GM23338 (cell line): ENCODE data around the gene HYAL1. TPM values are rescaled to one million over a fixed set of nuclear protein-coding genes. Genes with fewer than 3 reads are reported as not detected.

Source experiments
- ATAC-seq: fragments of 200-7000 bp; cut with Tn5 transposase; 3 replicates; pipeline ENCODE4 v1.9.1; 2020
- DNase-seq: peaks from one replicate; pipeline ENCODE4 v3.0.0-alpha.2; 2015; ENCODE audit warnings: low spot score
- H2AFZ ChIP-seq: fragments of 200-600 bp; sonication (generic); 2 replicates; pipeline ENCODE4 v1.8.0; 2016; ENCODE audit warnings: antibody characterized with exemption, mild to moderate bottlenecking, moderate library complexity
- H3F3A ChIP-seq: fragments of 200-600 bp; sonication (generic); replicated peaks from 2 replicates; pipeline ENCODE4 v1.8.0; 2017; ENCODE audit warnings: antibody characterized with exemption, mixed run types, low read depth
- H3K27ac ChIP-seq: fragments of 200-600 bp; sonication (generic); 2 replicates; pipeline ENCODE4 v1.6.1; 2016; ENCODE audit warnings: low read depth
- H3K27me3 ChIP-seq: fragments of 200-600 bp; sonication (generic); 2 replicates; pipeline ENCODE4 v1.8.0; 2016; ENCODE audit warnings: mild to moderate bottlenecking, mixed run types, moderate library complexity; ENCODE audit not compliant: insufficient read depth
- H3K36me3 ChIP-seq: fragments of 200-600 bp; sonication (generic); 2 replicates; pipeline ENCODE4 v1.8.0; 2016; ENCODE audit warnings: mild to moderate bottlenecking; ENCODE audit not compliant: insufficient read depth
- H3K4me1 ChIP-seq: fragments of 200-600 bp; sonication (generic); 2 replicates; pipeline ENCODE4 v1.8.0; 2016; ENCODE audit warnings: mild to moderate bottlenecking, moderate library complexity; ENCODE audit not compliant: insufficient read depth
- H3K4me2 ChIP-seq: fragments of 200-600 bp; sonication (generic); 2 replicates; pipeline ENCODE4 v1.7.1; 2017; ENCODE audit warnings: mixed run types
- H3K4me3 ChIP-seq: fragments of 200-600 bp; sonication (generic); 2 replicates; pipeline ENCODE4 v1.6.1; 2016; ENCODE audit warnings: mixed run types
- H3K79me2 ChIP-seq: fragments of 200-600 bp; sonication (generic); replicated peaks from 2 replicates; pipeline ENCODE4 v1.8.0; 2017; ENCODE audit warnings: mild to moderate bottlenecking; ENCODE audit not compliant: insufficient read depth
- H3K9me2 ChIP-seq: fragments of 200-600 bp; sonication (generic); 2 replicates; pipeline ENCODE4 v1.8.0; 2017; ENCODE audit not compliant: insufficient read depth
- H4K20me1 ChIP-seq: fragments of 200-600 bp; sonication (generic); replicated peaks from 2 replicates; pipeline ENCODE4 v1.8.0; 2017; ENCODE audit warnings: mild to moderate bottlenecking; ENCODE audit not compliant: insufficient read depth
- H3K27ac Mint-ChIP-seq: 2 replicates; pipeline ENCODE4 v1.8.0; 2020; ENCODE audit warnings: inconsistent platforms, mild to moderate bottlenecking, moderate library complexity, mixed read lengths
- H3K27me3 Mint-ChIP-seq: 3 replicates; pipeline ENCODE4 v1.8.0; 2022; ENCODE audit warnings: low read depth, mild to moderate bottlenecking, moderate library complexity, mixed read lengths, inconsistent platforms; ENCODE audit not compliant: insufficient read depth, poor library complexity
- H3K36me3 Mint-ChIP-seq: 3 replicates; pipeline ENCODE4 v1.8.0; 2021; ENCODE audit warnings: low read depth, mild to moderate bottlenecking, inconsistent platforms, moderate library complexity, mixed read lengths
- H3K4me1 Mint-ChIP-seq: 3 replicates; pipeline ENCODE4 v1.8.0; 2020; ENCODE audit warnings: mild to moderate bottlenecking, inconsistent platforms, mixed read lengths
- H3K4me3 Mint-ChIP-seq: 3 replicates; pipeline ENCODE4 v1.8.0; 2021; ENCODE audit warnings: moderate library complexity, mild to moderate bottlenecking, inconsistent platforms, mixed read lengths
- H3K9me3 Mint-ChIP-seq: 3 replicates; pipeline ENCODE4 v1.8.0; 2020; ENCODE audit warnings: moderate library complexity, mild to moderate bottlenecking, inconsistent platforms, mixed read lengths
- CREB1 ChIP-seq: fragments of 250-450 bp; sonication (Bioruptor Pico); IDR thresholded peaks from 2 replicates; pipeline ENCODE4 v1.5.0; 2020; ENCODE audit warnings: low read depth, mild to moderate bottlenecking, moderate library complexity
- CTCF ChIP-seq, 2 experiments: fragments of 200-600 bp in 1 of 2; sonication (generic) in 1 of 2; conservative IDR thresholded peaks; 2 replicates each; pipeline versions ENCODE4 v1.5.1 to v1.6.1; 2016 to 2017; ENCODE audit warnings: antibody characterized with exemption in 2 of 2, low read depth in 2 of 2, mild to moderate bottlenecking in 2 of 2, moderate library complexity in 1 of 2
- ETS1 ChIP-seq: IDR thresholded peaks from 2 replicates; pipeline ENCODE4 v1.6.1; 2016; ENCODE audit warnings: antibody characterized with exemption
- EZH2 ChIP-seq: fragments of 200-600 bp; sonication (generic); IDR thresholded peaks from one replicate; pipeline ENCODE4 v1.8.0; 2017; ENCODE audit warnings: antibody characterized with exemption, mild to moderate bottlenecking, low read depth; ENCODE audit not compliant: unreplicated experiment
- EZH2phosphoT487 ChIP-seq: fragments of 200-600 bp; sonication (generic); IDR thresholded peaks from one replicate; pipeline ENCODE4 v1.8.1; 2018; ENCODE audit warnings: antibody characterized with exemption; ENCODE audit not compliant: unreplicated experiment
- JUNB ChIP-seq: IDR thresholded peaks from one replicate; pipeline ENCODE4 v1.6.1; 2016; ENCODE audit warnings: antibody characterized with exemption; ENCODE audit not compliant: unreplicated experiment
- NANOG ChIP-seq: IDR thresholded peaks from 2 replicates; pipeline ENCODE4 v1.6.1; 2016; ENCODE audit warnings: antibody characterized with exemption, borderline replicate concordance
- POLR2AphosphoS5 ChIP-seq: IDR thresholded peaks from 2 replicates; pipeline ENCODE4 v1.6.1; 2016; ENCODE audit warnings: antibody characterized with exemption, low read depth
- REST ChIP-seq: IDR thresholded peaks from one replicate; pipeline ENCODE4 v1.6.1; 2018; ENCODE audit warnings: antibody characterized with exemption; ENCODE audit not compliant: unreplicated experiment
- ZNF114 ChIP-seq: fragments of 250-450 bp; sonication (Bioruptor Pico); IDR thresholded peaks from 2 replicates; pipeline ENCODE4 v1.5.0; 2020; ENCODE audit warnings: mild to moderate bottlenecking, moderate library complexity
- ZNF331 ChIP-seq: fragments of 250-450 bp; sonication (Bioruptor Pico); IDR thresholded peaks from 2 replicates; pipeline ENCODE4 v1.5.0; 2020; ENCODE audit warnings: low read depth, mild to moderate bottlenecking, moderate library complexity
- ZNF462 ChIP-seq: fragments of 250-450 bp; sonication (Bioruptor Pico); IDR thresholded peaks from 2 replicates; pipeline ENCODE4 v1.5.0; 2020; ENCODE audit warnings: mild to moderate bottlenecking, moderate library complexity
- polyA plus RNA-seq: library from polyadenylated mRNA; unstranded; fragments of >200 nt; fragmentation: Nextera tagmentation; extraction: Ambion mirVana; gene quantifications from 2 replicates; pipeline ENCODE4 v1.2.1, GENCODE V29; 2016
- total RNA-seq: library from RNA; depleted of rRNA; stranded (reverse); fragments of >200 nt; shearing (Covaris generic); gene quantifications from 2 replicates; pipeline ENCODE4 v1.2.3, GENCODE V29; 2014

The HYAL1 gene
- total and polyA plus RNA-seq, 2 experiments from 2014 or later = 2.1 to 5.0 TPM

GRCh38 chr3:50314816-50315215 lies 11.4 kb upstream of the HYAL1 start:
- Mint-ChIP-seq H3K36me3 (peaks cover 66% of the 10 kb centered on the region), H3K4me3 (no peak overlapping the region), H3K4me1 (peaks cover 14% of the 10 kb centered on the region), H3K9me3 (peaks cover 24% of the 10 kb centered on the region), H3K27ac (no peak overlapping the region), H3K27me3 (peaks cover 7% of the 10 kb centered on the region)
- no peak overlapping the region for H3K4me3 ChIP-seq
- H3K27ac ChIP-seq = no peak overlapping the region
- H4K20me1 ChIP-seq = peaks cover under 1% of the 10 kb centered on the region; the same call in 1 of the 2 replicates
- no peaks in the 10 kb centered on the region; the same call in 1 of the 2 replicates for H3K4me1 ChIP-seq
- no peaks in the 10 kb centered on the region for H3K27me3 ChIP-seq
- ATAC-seq = no peak
- peaks cover 15% of the 10 kb centered on the region for H3K79me2 ChIP-seq
- no peak for DNase-seq
- H3K36me3 ChIP-seq = peaks cover 8% of the 10 kb centered on the region
- TF ChIP-seq POLR2AphosphoS5 (no peak), EZH2 (no peak), CREB1 (CRISPR knock-in tag) (no peak), ZNF462 (no peak), CTCF (conservative IDR thresholded peaks at IDR 0.05; ENCODE audit: low read depth in 2 of 2) (no peak), NANOG (no peak), EZH2phosphoT487 (no peak), JUNB (no peak), ZNF114 (no peak), ETS1 (no peak), ZNF331 (CRISPR knock-in tag) (no peak), REST (no peak)
- no peak overlapping the region for H3K4me2 ChIP-seq
- H2AFZ ChIP-seq = no peak overlapping the region
- no peaks in the 10 kb centered on the region for H3K9me2 ChIP-seq
- H3F3A ChIP-seq = 0 out of 2 replicates have a peak, but pooled peaks cover 6% of the 10 kb centered on the region
